HEK293 (cell line): Measurements from ENCODE around the gene TAMALIN.

Experiments used
- CTCF ChIA-PET: fragments of 350-600 bp; formaldehyde crosslinking; extraction: SDS; loops from one replicate; lab custom pipeline; 2021; ENCODE audit warnings: antibody characterized with exemption; lab: Yijun Ruan, JAX
- POLR2A ChIA-PET: fragments of 300-600 bp; formaldehyde crosslinking; extraction: SDS; loops from one replicate; lab custom pipeline; 2020; ENCODE audit warnings: antibody characterized with exemption, inconsistent platforms; lab: Yijun Ruan, JAX
- H3K27ac ChIP-seq: fragments of 200-500 bp; sonication (Bioruptor generic); 2 replicates; pipeline ENCODE4 v1.5.1; 2014; ENCODE audit warnings: low read depth, low read length, control low read depth, inconsistent platforms; ENCODE audit errors: extremely low read depth
- H3K36me3 ChIP-seq, 2 experiments: fragments of 200-500 bp in 1 of 2; sonication (Bioruptor generic) in 1 of 2; 1 replicate in 1 of 2; 2 replicates in 1 of 2; pipeline ENCODE4 v1.5.1; 2014 to 2017; ENCODE audit warnings: inconsistent platforms in 2 of 2, low read length in 2 of 2; ENCODE audit not compliant: control insufficient read depth in 2 of 2, insufficient read depth in 1 of 2
- H3K4me1 ChIP-seq: fragments of 200-500 bp; sonication (Bioruptor generic); 2 replicates; pipeline ENCODE4 v1.5.1; 2014; ENCODE audit warnings: mild to moderate bottlenecking, low read length, inconsistent platforms; ENCODE audit not compliant: control insufficient read depth, insufficient read depth
- H3K4me3 ChIP-seq: 2 replicates; pipeline ENCODE4 v1.5.1; 2011; ENCODE audit warnings: low read depth, mild to moderate bottlenecking, control low read depth, low read length, moderate library complexity
- H3K9me3 ChIP-seq: fragments of 200-500 bp; sonication (Bioruptor generic); 2 replicates; pipeline ENCODE4 v1.5.1; 2014; ENCODE audit warnings: low read depth, low read length, inconsistent platforms; ENCODE audit not compliant: control insufficient read depth, insufficient read depth
- FEZF1 ChIP-seq: fragments of 450-650 bp; formaldehyde crosslinking; IDR thresholded peaks from 2 replicates; pipeline ENCODE4 v1.5.1; 2016; ENCODE audit warnings: missing biosample characterization, missing genetic modification characterization
- PRDM4 ChIP-seq: fragments of 450-650 bp; formaldehyde crosslinking; IDR thresholded peaks from 2 replicates; pipeline ENCODE4 v1.5.1; 2017; ENCODE audit warnings: missing biosample characterization, missing genetic modification characterization
- REPIN1 ChIP-seq: fragments of 450-650 bp; formaldehyde crosslinking; IDR thresholded peaks from 2 replicates; pipeline ENCODE4 v1.5.1; 2017; ENCODE audit warnings: missing biosample characterization, missing genetic modification characterization, low read depth
- SP7 ChIP-seq: fragments of 450-650 bp; formaldehyde crosslinking; IDR thresholded peaks from 2 replicates; pipeline ENCODE4 v1.5.1; 2016; ENCODE audit warnings: missing biosample characterization, missing genetic modification characterization
- ZBTB20 ChIP-seq: fragments of 450-650 bp; formaldehyde crosslinking; IDR thresholded peaks from 2 replicates; pipeline ENCODE4 v1.5.1; 2016; ENCODE audit warnings: missing biosample characterization, missing genetic modification characterization
- ZBTB21 ChIP-seq: fragments of 450-650 bp; formaldehyde crosslinking; IDR thresholded peaks from 2 replicates; pipeline ENCODE4 v1.5.1; 2017; ENCODE audit warnings: missing biosample characterization, missing genetic modification characterization
- ZBTB48 ChIP-seq: fragments of 450-650 bp; formaldehyde crosslinking; IDR thresholded peaks from 2 replicates; pipeline ENCODE4 v1.5.1; 2016; ENCODE audit warnings: missing biosample characterization, missing genetic modification characterization
- ZBTB8A ChIP-seq: fragments of 450-650 bp; formaldehyde crosslinking; IDR thresholded peaks from 2 replicates; pipeline ENCODE4 v1.5.1; 2016; ENCODE audit warnings: missing biosample characterization, missing genetic modification characterization
- ZFP37 ChIP-seq: fragments of 450-650 bp; formaldehyde crosslinking; IDR thresholded peaks from 2 replicates; pipeline ENCODE4 v1.5.1; 2016; ENCODE audit warnings: missing biosample characterization, missing genetic modification characterization
- ZNF211 ChIP-seq: fragments of 450-650 bp; formaldehyde crosslinking; IDR thresholded peaks from 2 replicates; pipeline ENCODE4 v1.5.1; 2016; ENCODE audit warnings: low read depth, missing biosample characterization, missing genetic modification characterization
- ZNF223 ChIP-seq: fragments of 450-650 bp; formaldehyde crosslinking; IDR thresholded peaks from 2 replicates; pipeline ENCODE4 v1.5.1; 2016; ENCODE audit warnings: missing biosample characterization, missing genetic modification characterization
- ZNF280C ChIP-seq: fragments of 450-650 bp; formaldehyde crosslinking; IDR thresholded peaks from 2 replicates; pipeline ENCODE4 v1.5.1; 2016; ENCODE audit warnings: missing biosample characterization, missing genetic modification characterization
- ZNF521 ChIP-seq: fragments of 450-650 bp; formaldehyde crosslinking; IDR thresholded peaks from 2 replicates; pipeline ENCODE4 v1.5.1; 2017; ENCODE audit warnings: missing biosample characterization, mild to moderate bottlenecking, missing genetic modification characterization
- ZNF548 ChIP-seq: fragments of 450-650 bp; formaldehyde crosslinking; IDR thresholded peaks from 2 replicates; pipeline ENCODE4 v1.5.1; 2016; ENCODE audit warnings: missing biosample characterization, missing genetic modification characterization
- ZNF585B ChIP-seq: fragments of 450-650 bp; formaldehyde crosslinking; IDR thresholded peaks from 2 replicates; pipeline ENCODE4 v1.5.1; 2016; ENCODE audit warnings: missing biosample characterization, missing genetic modification characterization
- ZNF610 ChIP-seq: fragments of 450-650 bp; formaldehyde crosslinking; IDR thresholded peaks from 2 replicates; pipeline ENCODE4 v1.5.1; 2016; ENCODE audit warnings: missing biosample characterization, missing genetic modification characterization, borderline replicate concordance
- ZNF692 ChIP-seq: fragments of 450-650 bp; formaldehyde crosslinking; IDR thresholded peaks from 2 replicates; pipeline ENCODE4 v1.5.1; 2016; ENCODE audit warnings: missing biosample characterization, missing genetic modification characterization
- TF ChIP-seq, protein P1 (sequence below): fragments of 450-650 bp; formaldehyde crosslinking; IDR thresholded peaks from 2 replicates; pipeline ENCODE4 v1.5.1; 2016; ENCODE audit warnings: missing biosample characterization, missing genetic modification characterization
- TF ChIP-seq, protein P2 (sequence below): fragments of 450-650 bp; formaldehyde crosslinking; IDR thresholded peaks from 2 replicates; pipeline ENCODE4 v1.5.1; 2016; ENCODE audit warnings: missing biosample characterization, missing genetic modification characterization

The TAMALIN gene

DNA sequence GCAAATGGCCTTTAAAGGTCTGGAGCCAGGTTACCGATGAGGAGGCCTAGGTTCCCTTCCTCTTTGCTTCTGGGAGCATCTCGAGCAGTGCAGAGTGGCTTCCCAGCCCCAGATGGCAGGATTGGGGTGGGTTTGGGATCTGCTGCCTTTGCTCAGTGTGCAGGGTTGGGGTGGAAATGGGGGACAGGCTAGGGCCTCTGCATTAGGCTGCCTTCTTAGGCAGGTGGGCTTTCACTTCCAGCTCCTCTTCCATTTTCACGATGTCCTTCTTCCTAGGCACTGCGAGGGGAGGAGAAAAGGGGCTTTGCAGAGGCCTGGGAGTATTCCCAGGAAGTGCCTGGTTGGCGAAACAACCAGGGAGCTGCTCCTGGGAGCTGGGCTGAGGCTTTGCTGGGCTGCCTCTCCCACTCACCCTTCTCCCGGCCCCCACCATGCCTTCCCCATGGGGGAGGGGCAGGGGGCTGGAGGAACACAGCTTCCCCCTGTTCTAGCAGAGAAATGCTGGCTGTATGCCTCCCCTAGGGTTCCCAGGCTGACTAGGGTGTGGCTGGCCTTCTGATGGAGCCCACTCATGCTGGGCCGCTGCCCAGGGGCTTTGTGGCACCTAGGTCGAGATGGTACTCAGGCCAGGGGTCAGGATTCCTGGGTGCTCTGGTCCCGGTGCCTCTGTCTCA is 46.9 kb downstream of the TAMALIN start:
- CTCF ChIA-PET, result no interaction called here
- TF ChIP-seq FEZF1 (no peak), ZFP37 (tag by site-specific recombination) (no peak), ZBTB21 (tag by site-specific recombination) (no peak), ZBTB48 (tag by site-specific recombination) (no peak), ZBTB8A (tag by site-specific recombination) (no peak), REPIN1 (tag by site-specific recombination) (no peak), PRDM4 (no peak), ZNF223 (no peak)
- TF ChIP-seq, protein P1, sequence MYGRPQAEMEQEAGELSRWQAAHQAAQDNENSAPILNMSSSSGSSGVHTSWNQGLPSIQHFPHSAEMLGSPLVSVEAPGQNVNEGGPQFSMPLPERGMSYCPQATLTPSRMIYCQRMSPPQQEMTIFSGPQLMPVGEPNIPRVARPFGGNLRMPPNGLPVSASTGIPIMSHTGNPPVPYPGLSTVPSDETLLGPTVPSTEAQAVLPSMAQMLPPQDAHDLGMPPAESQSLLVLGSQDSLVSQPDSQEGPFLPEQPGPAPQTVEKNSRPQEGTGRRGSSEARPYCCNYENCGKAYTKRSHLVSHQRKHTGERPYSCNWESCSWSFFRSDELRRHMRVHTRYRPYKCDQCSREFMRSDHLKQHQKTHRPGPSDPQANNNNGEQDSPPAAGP (tag by site-specific recombination), result no peak
- TF ChIP-seq, protein P2, sequence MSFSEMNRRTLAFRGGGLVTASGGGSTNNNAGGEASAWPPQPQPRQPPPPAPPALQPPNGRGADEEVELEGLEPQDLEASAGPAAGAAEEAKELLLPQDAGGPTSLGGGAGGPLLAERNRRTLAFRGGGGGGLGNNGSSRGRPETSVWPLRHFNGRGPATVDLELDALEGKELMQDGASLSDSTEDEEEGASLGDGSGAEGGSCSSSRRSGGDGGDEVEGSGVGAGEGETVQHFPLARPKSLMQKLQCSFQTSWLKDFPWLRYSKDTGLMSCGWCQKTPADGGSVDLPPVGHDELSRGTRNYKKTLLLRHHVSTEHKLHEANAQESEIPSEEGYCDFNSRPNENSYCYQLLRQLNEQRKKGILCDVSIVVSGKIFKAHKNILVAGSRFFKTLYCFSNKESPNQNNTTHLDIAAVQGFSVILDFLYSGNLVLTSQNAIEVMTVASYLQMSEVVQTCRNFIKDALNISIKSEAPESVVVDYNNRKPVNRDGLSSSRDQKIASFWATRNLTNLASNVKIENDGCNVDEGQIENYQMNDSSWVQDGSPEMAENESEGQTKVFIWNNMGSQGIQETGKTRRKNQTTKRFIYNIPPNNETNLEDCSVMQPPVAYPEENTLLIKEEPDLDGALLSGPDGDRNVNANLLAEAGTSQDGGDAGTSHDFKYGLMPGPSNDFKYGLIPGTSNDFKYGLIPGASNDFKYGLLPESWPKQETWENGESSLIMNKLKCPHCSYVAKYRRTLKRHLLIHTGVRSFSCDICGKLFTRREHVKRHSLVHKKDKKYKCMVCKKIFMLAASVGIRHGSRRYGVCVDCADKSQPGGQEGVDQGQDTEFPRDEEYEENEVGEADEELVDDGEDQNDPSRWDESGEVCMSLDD (tag by site-specific recombination), result no peak
- H3K36me3 ChIP-seq, result peaks cover 0 to 30% of the 10 kb centered on the region in 2 experiments; a peak in 1 of 3 replicates
- POLR2A ChIA-PET, result no interaction called here
- no peaks in the 10 kb centered on the region for H3K9me3 ChIP-seq
- no peak overlapping the region for H3K27ac ChIP-seq
- H3K4me3 ChIP-seq, result no peak overlapping the region
- H3K4me1 ChIP-seq, result peaks cover 11% of the 10 kb centered on the region; the same call in 1 of the 2 replicates

- POLR2A ChIA-PET, result no interaction called here
- CTCF ChIA-PET, result no interaction called here
- no peak overlapping the region for H3K27ac ChIP-seq
- TF ChIP-seq PRDM4 (no peak), ZNF280C (tag by site-specific recombination) (no peak), ZNF211 (tag by site-specific recombination) (no peak), ZNF692 (tag by site-specific recombination) (no peak), ZNF585B (no peak), ZNF548 (no peak), ZNF521 (tag by site-specific recombination) (no peak), ZBTB20 (tag by site-specific recombination) (no peak), SP7 (no peak), ZNF610 (tag by site-specific recombination) (no peak)
These were observed 47.6 kb downstream of the TAMALIN start for GRCh38 chr12:52054231-52054832.

More at GRCh38 chr12:52054231-52054832, 47.6 kb downstream of the TAMALIN start:
- Histone ChIP-seq H3K9me3 (no peaks in the 10 kb centered on the region), H3K4me3 (no peak overlapping the region), H3K4me1 (peaks cover 11% of the 10 kb centered on the region; the same call in 1 of the 2 replicates), H3K36me3 (peaks cover 0 to 34% of the 10 kb centered on the region in 2 experiments; a peak in 1 of 3 replicates)
